ENCODE measurements around the gene MCFD2. TPM values are rescaled to one million over a fixed set of nuclear protein-coding genes. Genes with fewer than 3 reads are reported as not detected.
"Not testable (repeated sequence)": the region's sequence is repeated elsewhere in the genome, so short reads cannot be mapped to it uniquely, and the experiment has no call there.

The MCFD2 gene
- total RNA-seq, 4 donors from 2014 or later: 61.9 to 89.5 (median 74.2) TPM

DNA sequence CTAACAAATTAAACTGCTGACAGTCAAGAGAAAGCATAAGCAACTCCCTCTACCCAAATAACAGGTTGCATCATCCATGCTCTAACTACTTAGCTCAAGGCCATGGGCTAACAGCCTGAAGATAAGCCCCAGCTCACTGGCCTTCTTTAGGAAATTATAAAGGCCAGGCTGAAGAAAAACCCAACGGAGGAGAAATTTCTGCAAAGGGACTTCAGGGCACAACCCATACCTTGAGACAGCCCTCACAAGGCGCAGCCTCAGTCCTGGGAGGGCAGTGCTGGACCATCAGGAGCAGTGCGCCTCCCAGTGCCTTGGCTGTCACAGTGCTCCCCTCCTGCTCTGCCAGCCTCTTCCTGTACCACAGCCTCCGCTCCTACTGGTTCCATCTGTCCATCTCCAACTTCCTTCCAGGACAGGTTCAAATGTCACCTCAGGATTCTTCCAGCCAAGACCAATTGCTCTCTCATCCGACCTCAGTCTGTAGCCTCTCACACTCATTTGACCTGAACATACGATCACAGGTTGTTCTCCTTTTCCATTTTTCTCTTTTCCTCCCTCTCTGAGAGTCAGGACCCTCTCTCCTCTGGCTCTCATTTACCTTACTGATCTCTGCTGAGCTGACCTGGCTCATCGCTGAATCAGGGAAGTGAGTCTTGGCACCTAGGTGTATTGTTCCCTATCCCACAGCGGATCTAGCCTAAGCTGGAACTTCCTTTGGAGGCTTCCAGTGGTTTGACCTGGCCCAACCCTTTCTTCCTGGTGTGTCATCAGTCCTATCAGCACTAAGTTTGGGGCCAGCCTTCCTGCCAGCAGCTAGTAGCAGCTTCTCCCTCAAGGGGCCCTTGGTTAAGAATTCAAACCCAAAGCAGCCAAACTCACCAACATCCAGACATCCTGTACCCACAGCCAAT lies 1.9 kb downstream of the MCFD2 start:
- intact Hi-C loops (cut with DNase I): loop anchor here (10.0 kb wide), 1 partner anchor 161 kb away; no protein-coding TSS in a partner anchor
- H3K36me3 ChIP-seq: peaks cover 14 to 29% (median 26%) of the 10 kb centered on the region in 4 donors
- TF ChIP-seq, protein P1, sequence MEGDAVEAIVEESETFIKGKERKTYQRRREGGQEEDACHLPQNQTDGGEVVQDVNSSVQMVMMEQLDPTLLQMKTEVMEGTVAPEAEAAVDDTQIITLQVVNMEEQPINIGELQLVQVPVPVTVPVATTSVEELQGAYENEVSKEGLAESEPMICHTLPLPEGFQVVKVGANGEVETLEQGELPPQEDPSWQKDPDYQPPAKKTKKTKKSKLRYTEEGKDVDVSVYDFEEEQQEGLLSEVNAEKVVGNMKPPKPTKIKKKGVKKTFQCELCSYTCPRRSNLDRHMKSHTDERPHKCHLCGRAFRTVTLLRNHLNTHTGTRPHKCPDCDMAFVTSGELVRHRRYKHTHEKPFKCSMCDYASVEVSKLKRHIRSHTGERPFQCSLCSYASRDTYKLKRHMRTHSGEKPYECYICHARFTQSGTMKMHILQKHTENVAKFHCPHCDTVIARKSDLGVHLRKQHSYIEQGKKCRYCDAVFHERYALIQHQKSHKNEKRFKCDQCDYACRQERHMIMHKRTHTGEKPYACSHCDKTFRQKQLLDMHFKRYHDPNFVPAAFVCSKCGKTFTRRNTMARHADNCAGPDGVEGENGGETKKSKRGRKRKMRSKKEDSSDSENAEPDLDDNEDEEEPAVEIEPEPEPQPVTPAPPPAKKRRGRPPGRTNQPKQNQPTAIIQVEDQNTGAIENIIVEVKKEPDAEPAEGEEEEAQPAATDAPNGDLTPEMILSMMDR (IDR thresholded peaks at IDR 0.05): no peak
- TF ChIP-seq POLR2AphosphoS5 (IDR thresholded peaks at IDR 0.05): peak in 1 of 2 donors; percentile 24
- H3K27ac ChIP-seq (replicated peaks in 1 of 4): peak overlapping the region; percentile 11 to 97 (median 96)
- DNase-seq (ENCODE audit: extremely low spot score): no peak
- H3K9me3 ChIP-seq: no peaks in the 10 kb centered on the region
- WGBS: 91% methylated on average over 8 of the region's 8 CpGs
- peak overlapping the region in 3 of 4 donors; percentile 90 to 100 (median 98) for H3K4me3 ChIP-seq
- H3K27me3 ChIP-seq: no peaks in the 10 kb centered on the region
- H3K4me1 ChIP-seq: peaks cover 32 to 55% (median 45%) of the 10 kb centered on the region in 4 donors

GRCh38 chr2:46909771-46910419 lies 5.7 kb downstream of the MCFD2 start:
- intact Hi-C loops (cut with DNase I): loop anchor here (10.0 kb wide), 1 partner anchor 165 kb away; no protein-coding TSS in a partner anchor
- H3K36me3 ChIP-seq: peaks cover 36 to 66% (median 61%) of the 10 kb centered on the region in 4 donors

DNA sequence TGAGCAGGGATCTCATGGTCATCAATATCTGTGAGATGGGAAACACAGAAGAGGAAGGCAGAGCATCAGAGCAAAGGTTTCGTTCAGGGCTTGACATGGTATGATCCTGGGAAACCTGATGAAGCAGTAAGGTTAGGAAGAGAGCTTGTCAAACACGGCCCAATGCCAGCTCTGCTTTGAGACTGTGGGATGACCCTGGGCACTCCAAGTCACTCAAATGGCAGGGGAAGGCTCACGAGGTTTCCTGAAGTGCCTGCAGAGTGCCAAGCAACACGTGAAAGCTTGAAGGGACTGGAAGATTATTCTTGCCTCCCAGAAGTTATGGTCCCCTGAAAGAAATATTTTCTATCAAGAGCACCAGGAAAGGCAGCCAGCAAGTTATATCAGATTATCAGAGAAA lies 6.5 kb downstream of the MCFD2 start:
- intact Hi-C loops (cut with DNase I): no loop called here
- no peak overlapping the region for H3K4me3 ChIP-seq
- 66% methylated on average over 4 of the region's 4 CpGs for WGBS
- no peaks in the 10 kb centered on the region for H3K9me3 ChIP-seq
- TF ChIP-seq, protein P1 (IDR thresholded peaks at IDR 0.05): no peak
- no peak for TF ChIP-seq POLR2AphosphoS5 (IDR thresholded peaks at IDR 0.05)
- no peak for TF ChIP-seq EP300 (IDR thresholded peaks at IDR 0.05)
- TF ChIP-seq POLR2A (IDR thresholded peaks at IDR 0.05; ENCODE audit: low read depth): no peak
- DNase-seq (ENCODE audit: extremely low spot score): no peak
- H3K36me3 ChIP-seq: peaks cover 36 to 73% (median 68%) of the 10 kb centered on the region in 4 donors
- H3K4me1 ChIP-seq: peaks cover 17 to 36% (median 23%) of the 10 kb centered on the region in 4 donors
- H3K27me3 ChIP-seq: no peaks in the 10 kb centered on the region
- no peak overlapping the region for H3K27ac ChIP-seq (replicated peaks in 1 of 4)

More at GRCh38 chr2:46909771-46910419, 5.7 kb downstream of the MCFD2 start:
- Histone ChIP-seq H3K27me3 (no peaks in the 10 kb centered on the region), H3K9me3 (no peaks in the 10 kb centered on the region), H3K4me3 (no peak overlapping the region), H3K4me1 (peaks cover 25 to 44% (median 31%) of the 10 kb centered on the region in 4 donors), H3K27ac (replicated peaks in 1 of 4) (no peak overlapping the region)
- DNase-seq (ENCODE audit: extremely low spot score): no peak
- TF ChIP-seq EP300 (IDR thresholded peaks at IDR 0.05): no peak
- no peak for TF ChIP-seq POLR2A (IDR thresholded peaks at IDR 0.05; ENCODE audit: low read depth)
- TF ChIP-seq, protein P1 (IDR thresholded peaks at IDR 0.05): no peak
- no peak for TF ChIP-seq POLR2AphosphoS5 (IDR thresholded peaks at IDR 0.05)
- 93% methylated on average over 6 of the region's 6 CpGs for WGBS

DNA sequence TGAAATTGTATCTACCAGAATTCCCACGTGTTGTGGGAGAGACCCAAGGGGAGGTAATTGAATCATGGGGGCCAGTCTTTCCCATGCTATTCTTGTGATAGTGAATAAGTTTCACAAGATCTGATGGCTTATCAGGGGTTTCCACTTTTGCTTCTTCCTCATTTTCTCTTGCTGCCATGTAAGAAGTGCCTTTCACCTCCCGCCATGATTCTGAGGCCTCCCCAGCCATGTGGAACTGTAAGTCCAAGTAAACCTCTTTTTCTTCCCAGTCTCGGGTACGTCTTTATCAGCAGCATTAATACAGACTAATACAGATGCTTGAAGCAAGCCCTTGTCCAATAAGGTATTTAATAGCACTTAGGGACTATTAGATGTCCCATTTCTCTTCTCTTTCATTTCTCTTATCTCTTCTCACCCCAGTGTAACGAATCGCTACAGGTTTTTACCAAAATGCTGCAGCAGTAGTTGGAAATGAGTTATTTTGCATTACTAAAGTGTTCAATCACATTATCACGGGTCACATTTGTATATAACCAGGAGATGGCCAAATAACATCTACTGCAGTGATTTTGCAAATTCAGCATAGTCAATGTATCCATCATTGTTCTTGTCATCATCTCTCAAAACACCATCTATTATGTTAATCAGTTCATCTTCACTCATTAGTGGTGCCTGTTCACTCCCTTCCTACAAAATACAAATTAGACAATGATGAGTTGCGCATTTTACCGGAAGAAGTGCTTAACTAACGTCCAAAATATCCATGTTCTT lies 10.5 kb downstream of the MCFD2 start:
- intact Hi-C loops (cut with DNase I): not testable (repeated sequence)
- WGBS: 94% methylated on average over 10 of the region's 10 CpGs
- H3K36me3 ChIP-seq: peaks cover 29 to 69% (median 62%) of the 10 kb centered on the region in 4 donors

DNA sequence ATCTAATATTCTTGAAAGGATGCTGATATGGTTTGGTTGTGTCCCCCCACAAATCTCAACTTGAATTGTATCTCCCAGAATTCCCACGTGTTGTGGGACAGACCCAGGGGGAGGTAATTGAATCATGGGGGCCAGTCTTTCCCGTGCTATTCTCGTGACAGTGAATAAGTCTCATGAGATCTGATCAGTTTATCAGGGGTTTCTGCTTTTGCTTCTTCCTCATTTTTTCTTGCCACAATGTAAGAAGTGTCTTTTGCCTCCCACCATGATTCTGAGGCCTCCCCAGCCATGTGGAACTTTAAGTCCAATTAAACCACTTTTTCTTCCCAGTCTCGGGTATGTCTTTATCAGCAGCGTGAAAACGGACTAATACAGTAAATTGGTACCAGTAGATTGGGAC lies 12.6 kb downstream of the MCFD2 start:
- H3K4me3 ChIP-seq; H3K27ac ChIP-seq (replicated peaks in 1 of 4); intact Hi-C loops (cut with DNase I); H3K27me3 ChIP-seq; DNase-seq (ENCODE audit: extremely low spot score); H3K9me3 ChIP-seq; H3K4me1 ChIP-seq: not testable (repeated sequence)
- 72% methylated on average over 6 of the region's 6 CpGs for WGBS
- peaks cover 21 to 48% (median 41%) of the 10 kb centered on the region in 4 donors for H3K36me3 ChIP-seq

More for the DNA sequence above, 10.5 kb downstream of the MCFD2 start:
- not testable (repeated sequence) for H3K27me3 ChIP-seq; H3K4me1 ChIP-seq; DNase-seq (ENCODE audit: extremely low spot score); H3K4me3 ChIP-seq; H3K9me3 ChIP-seq; H3K27ac ChIP-seq (replicated peaks in 1 of 4)
